KMS-11 (cell line): ENCODE results near the gene GPR137.

Experiments
- H2AFZ ChIP-seq: fragments of 200-600 bp; sonication (generic); 2 replicates; pipeline ENCODE4 v1.6.1; 2016; ENCODE audit warnings: antibody characterized with exemption, mixed run types, low read depth
- H3K27ac ChIP-seq: fragments of 200-600 bp; sonication (generic); 2 replicates; pipeline ENCODE4 v1.6.1; 2016; ENCODE audit warnings: mild to moderate bottlenecking, mixed run types
- H3K27me3 ChIP-seq: fragments of 200-600 bp; sonication (generic); 2 replicates; pipeline ENCODE4 v1.6.1; 2017; ENCODE audit warnings: mild to moderate bottlenecking, low read depth, mixed run types, moderate library complexity; ENCODE audit not compliant: insufficient read depth
- H3K36me3 ChIP-seq: fragments of 200-600 bp; sonication (generic); 2 replicates; pipeline ENCODE4 v1.6.1; 2017; ENCODE audit warnings: mild to moderate bottlenecking, mixed run types; ENCODE audit not compliant: insufficient read depth
- H3K4me1 ChIP-seq: fragments of 200-600 bp; sonication (generic); 2 replicates; pipeline ENCODE4 v1.6.1; 2016; ENCODE audit warnings: mild to moderate bottlenecking, low read depth, mixed run types; ENCODE audit not compliant: poor library complexity, severe bottlenecking
- H3K4me2 ChIP-seq: fragments of 200-600 bp; sonication (generic); 2 replicates; pipeline ENCODE4 v1.7.0; 2016; ENCODE audit warnings: mild to moderate bottlenecking, mixed run types
- H3K4me3 ChIP-seq: fragments of 200-600 bp; sonication (generic); IDR thresholded peaks from 2 replicates; pipeline ENCODE4 v1.6.1; 2017; ENCODE audit warnings: low read depth, low read length, mixed read lengths; ENCODE audit not compliant: insufficient read depth
- H3K79me2 ChIP-seq: fragments of 200-600 bp; sonication (generic); 2 replicates; pipeline ENCODE4 v1.6.1; 2016; ENCODE audit warnings: low read depth, mixed run types; ENCODE audit not compliant: insufficient read depth
- H3K9ac ChIP-seq: fragments of 200-600 bp; sonication (generic); 2 replicates; pipeline ENCODE4 v1.6.1; 2016; ENCODE audit warnings: mild to moderate bottlenecking, mixed run types
- H4K20me1 ChIP-seq: fragments of 200-600 bp; sonication (generic); 2 replicates; pipeline ENCODE4 v1.6.1; 2016; ENCODE audit warnings: mild to moderate bottlenecking, mixed run types; ENCODE audit not compliant: insufficient read depth
- TF ChIP-seq, protein P1 (sequence below): fragments of 200-600 bp; sonication (generic); conservative IDR thresholded peaks from 2 replicates; pipeline ENCODE4 v1.6.1; 2017; ENCODE audit warnings: low read depth, mild to moderate bottlenecking, antibody characterized with exemption, low read length, moderate library complexity, mixed read lengths

Gene GPR137

DNA sequence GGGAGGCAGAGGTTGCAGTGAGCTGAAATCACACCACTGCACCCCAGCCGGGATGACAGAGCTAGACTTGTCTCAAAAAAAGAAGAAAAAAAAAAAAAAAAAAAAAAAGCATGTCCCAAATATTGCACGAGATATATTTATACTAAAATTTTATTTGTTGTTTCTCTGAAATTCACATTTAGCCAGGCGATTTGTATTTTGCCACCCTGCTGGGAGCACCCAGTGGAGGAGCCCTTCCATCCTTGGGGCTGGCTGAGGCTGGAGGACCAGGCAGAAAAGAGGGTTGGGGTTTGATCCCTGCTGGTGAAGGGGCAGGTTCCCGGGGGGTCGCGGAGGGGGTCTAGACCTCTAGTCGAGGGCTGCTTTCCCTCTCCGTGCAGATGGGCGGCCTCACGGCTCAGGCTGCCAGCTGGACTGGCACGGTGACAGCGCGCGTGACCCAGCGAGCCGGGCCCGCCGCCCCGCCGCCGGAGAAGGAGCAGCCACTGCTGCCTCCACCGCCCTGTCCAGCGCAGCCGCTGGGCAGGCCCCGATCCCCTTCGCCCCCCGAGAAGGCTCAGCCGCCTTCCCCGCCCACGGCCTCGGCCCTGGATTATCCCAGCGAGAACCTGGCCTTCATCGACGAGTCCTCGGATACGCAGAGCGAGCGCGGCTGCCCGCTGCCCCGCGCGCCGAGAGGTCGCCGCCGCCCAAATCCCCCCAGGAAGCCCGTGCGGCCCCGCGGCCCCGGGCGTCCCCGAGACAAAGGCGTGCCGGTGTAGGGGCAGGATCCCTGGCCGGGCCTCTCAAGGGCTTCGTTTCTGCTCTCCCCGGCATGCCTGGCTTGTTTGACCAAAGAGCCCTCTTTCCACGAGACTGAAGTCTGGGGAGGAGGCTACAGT, 13.6 kb downstream of the GPR137 start:
- Histone ChIP-seq H2AFZ (no peak overlapping the region), H3K4me3 (no peak overlapping the region), H3K27me3 (peaks cover 14% of the 10 kb centered on the region), H3K9ac (no peak overlapping the region), H3K27ac (no peak overlapping the region), H3K36me3 (no peaks in the 10 kb centered on the region), H3K4me1 (peaks cover 24% of the 10 kb centered on the region), H4K20me1 (no peaks in the 10 kb centered on the region), H3K4me2 (no peak overlapping the region), H3K79me2 (no peaks in the 10 kb centered on the region)
- TF ChIP-seq, protein P1, sequence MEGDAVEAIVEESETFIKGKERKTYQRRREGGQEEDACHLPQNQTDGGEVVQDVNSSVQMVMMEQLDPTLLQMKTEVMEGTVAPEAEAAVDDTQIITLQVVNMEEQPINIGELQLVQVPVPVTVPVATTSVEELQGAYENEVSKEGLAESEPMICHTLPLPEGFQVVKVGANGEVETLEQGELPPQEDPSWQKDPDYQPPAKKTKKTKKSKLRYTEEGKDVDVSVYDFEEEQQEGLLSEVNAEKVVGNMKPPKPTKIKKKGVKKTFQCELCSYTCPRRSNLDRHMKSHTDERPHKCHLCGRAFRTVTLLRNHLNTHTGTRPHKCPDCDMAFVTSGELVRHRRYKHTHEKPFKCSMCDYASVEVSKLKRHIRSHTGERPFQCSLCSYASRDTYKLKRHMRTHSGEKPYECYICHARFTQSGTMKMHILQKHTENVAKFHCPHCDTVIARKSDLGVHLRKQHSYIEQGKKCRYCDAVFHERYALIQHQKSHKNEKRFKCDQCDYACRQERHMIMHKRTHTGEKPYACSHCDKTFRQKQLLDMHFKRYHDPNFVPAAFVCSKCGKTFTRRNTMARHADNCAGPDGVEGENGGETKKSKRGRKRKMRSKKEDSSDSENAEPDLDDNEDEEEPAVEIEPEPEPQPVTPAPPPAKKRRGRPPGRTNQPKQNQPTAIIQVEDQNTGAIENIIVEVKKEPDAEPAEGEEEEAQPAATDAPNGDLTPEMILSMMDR = no peak

- no peak within 1 kb of the TSS for H3K27ac ChIP-seq
- no peak within 1 kb of the TSS for H3K4me3 ChIP-seq
- H3K79me2 ChIP-seq = no peaks in the 10 kb centered on the region
- TF ChIP-seq, protein P1 = no peak
- peaks cover 14% of the 10 kb centered on the region for H3K27me3 ChIP-seq
- H2AFZ ChIP-seq = peak within 1 kb of the TSS; percentile 3; the same call in 1 of the 2 replicates
- peak within 1 kb of the TSS; percentile 42; the same call in 1 of the 2 replicates for H3K4me2 ChIP-seq
- H3K36me3 ChIP-seq = no peaks in the 10 kb centered on the region
- H3K4me1 ChIP-seq = peaks cover 24% of the 10 kb centered on the region
- H3K9ac ChIP-seq = no peak within 1 kb of the TSS
- H4K20me1 ChIP-seq = no peaks in the 10 kb centered on the region
Measured at GRCh38 chr11:64299847-64300648, 14.4 kb downstream of the GPR137 start, which contains the start of gene CATSPERZ. Gene CATSPERZ (plus strand): TSS chr11:64300358. CDS start chr11:64300411, 53 bp downstream.

GRCh38 chr11:64303109-64304031, 17.7 kb downstream of the GPR137 start:
- Histone ChIP-seq H3K36me3 (no peaks in the 10 kb centered on the region), H3K79me2 (peaks cover 21% of the 10 kb centered on the region), H3K27ac (peak overlapping the region; percentile 100), H4K20me1 (no peaks in the 10 kb centered on the region), H3K9ac (peak overlapping the region; percentile 98; the same call in 1 of the 2 replicates), H3K4me2 (peak overlapping the region; percentile 77), H3K27me3 (peaks cover 14% of the 10 kb centered on the region), H2AFZ (no peak overlapping the region), H3K4me3 (no peak overlapping the region), H3K4me1 (peaks cover 38% of the 10 kb centered on the region)
- TF ChIP-seq, protein P1 = no peak

DNA sequence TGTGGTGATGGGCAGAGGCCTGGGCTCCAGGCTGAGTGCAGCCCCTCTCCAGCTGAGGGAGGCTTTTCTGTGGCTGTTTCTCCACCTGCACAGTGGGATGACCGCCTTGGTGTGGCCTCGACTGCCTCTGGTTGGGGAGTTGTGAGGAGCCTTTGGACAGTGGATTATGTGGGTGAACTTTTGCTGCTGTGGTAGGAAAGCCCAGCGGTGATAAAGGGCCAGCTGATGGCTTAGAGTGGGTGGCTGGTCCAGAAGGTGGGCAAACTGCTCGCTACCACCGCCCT, 18.3 kb downstream of the GPR137 start:
- Histone ChIP-seq H3K4me2 (peak overlapping the region; percentile 77), H3K9ac (peak overlapping the region; percentile 98; the same call in 1 of the 2 replicates), H3K36me3 (no peaks in the 10 kb centered on the region), H3K27ac (peak overlapping the region; percentile 100), H3K4me3 (no peak overlapping the region), H2AFZ (peak overlapping the region; percentile 77; the same call in 1 of the 2 replicates), H4K20me1 (no peaks in the 10 kb centered on the region), H3K79me2 (peaks cover 24% of the 10 kb centered on the region), H3K27me3 (peaks cover 14% of the 10 kb centered on the region), H3K4me1 (peaks cover 41% of the 10 kb centered on the region)
- TF ChIP-seq, protein P1 = no peak
